T-cell (primary cell): Measurements from ENCODE around the gene ALG14. TPM values are rescaled to one million over a fixed set of nuclear protein-coding genes. Genes with fewer than 3 reads are reported as not detected.

ENCODE experiments used
- ATAC-seq, 4 experiments: fragments of 200-7000 bp in 3 of 4; fragments of 150-1000 bp in 1 of 4; cut with Tn5 transposase; replicated peaks in 1 of 4; 1 replicate in 3 of 4; 2 replicates in 1 of 4; pipeline ENCODE4 v1.10.0; 2021; ENCODE audit warnings: moderate library complexity in 3 of 4, mild to moderate bottlenecking in 2 of 4, moderate number of reproducible peaks in 1 of 4
- CTCF ChIA-PET, 2 donors: fragments of 300-600 bp; sonication (Branson Sonifier 250); formaldehyde crosslinking; loops; one replicate each; lab custom pipeline; 2022; ENCODE audit warnings: antibody characterized with exemption in 2 of 2; lab: Charles Lee
- POLR2A ChIA-PET, 2 donors: fragments of 300-600 bp; sonication (Branson Sonifier 250); formaldehyde crosslinking; loops; one replicate each; lab custom pipeline; 2022; ENCODE audit warnings: antibody characterized with exemption in 2 of 2; lab: Charles Lee
- DNase-seq, 35 experiments: peaks; one replicate each; pipeline versions ENCODE4 v3.0.0 to v3.0.0-alpha.2; 2013 to 2023
- H3K27ac ChIP-seq: one replicate; pipeline ENCODE4 v1.5.1; 2013; ENCODE audit warnings: low read length
- H3K27me3 ChIP-seq, 2 experiments: replicated peaks in 1 of 2; 1 replicate in 1 of 2; 2 replicates in 1 of 2; pipeline versions ENCODE4 v1.6.1 to v1.7.0; 2013; ENCODE audit warnings: low read length in 1 of 2, mixed read lengths in 1 of 2; ENCODE audit not compliant: control insufficient read depth in 2 of 2, insufficient read depth in 2 of 2; ENCODE audit errors: extremely low read depth in 1 of 2
- H3K36me3 ChIP-seq, 2 donors: 1 replicate in 1 of 2; 2 replicates in 1 of 2; pipeline versions ENCODE4 v1.6.1 to v1.7.0; 2013; ENCODE audit warnings: low read length in 1 of 2; ENCODE audit not compliant: control insufficient read depth in 2 of 2, insufficient read depth in 1 of 2; ENCODE audit errors: extremely low read depth in 1 of 2
- H3K4me1 ChIP-seq, 2 experiments: 1 replicate in 1 of 2; 2 replicates in 1 of 2; pipeline versions ENCODE4 v1.6.1 to v1.7.0; 2013; ENCODE audit warnings: low read length in 2 of 2, mixed read lengths in 1 of 2; ENCODE audit not compliant: insufficient read depth in 2 of 2, control insufficient read depth in 1 of 2; ENCODE audit errors: extremely low read depth in 1 of 2
- H3K4me3 ChIP-seq, 2 donors: 1 replicate in 1 of 2; 2 replicates in 1 of 2; pipeline versions ENCODE4 v1.5.1 to v1.7.0; 2013; ENCODE audit warnings: mild to moderate bottlenecking in 2 of 2, low read length in 1 of 2, moderate library complexity in 1 of 2; ENCODE audit not compliant: control insufficient read depth in 1 of 2; ENCODE audit errors: extremely low read depth in 1 of 2
- H3K9me3 ChIP-seq: 2 replicates; pipeline ENCODE4 v1.7.0; 2013
- H3K27ac Mint-ChIP-seq, 2 donors: one replicate each; pipeline ENCODE4 v1.8.0; 2020 to 2021; ENCODE audit warnings: mild to moderate bottlenecking in 2 of 2, mixed read lengths in 2 of 2
- H3K27me3 Mint-ChIP-seq, 2 donors: one replicate each; pipeline ENCODE4 v1.8.0; 2021 to 2022; ENCODE audit warnings: mixed read lengths in 2 of 2
- H3K36me3 Mint-ChIP-seq: one replicate; pipeline ENCODE4 v1.8.0; 2021; ENCODE audit warnings: mixed read lengths
- H3K4me1 Mint-ChIP-seq, 3 donors: one replicate each; pipeline ENCODE4 v1.8.0; 2020 to 2022; ENCODE audit warnings: mixed read lengths in 3 of 3, mild to moderate bottlenecking in 1 of 3
- H3K4me3 Mint-ChIP-seq, 3 donors: one replicate each; pipeline ENCODE4 v1.8.0; 2020 to 2022; ENCODE audit warnings: mild to moderate bottlenecking in 3 of 3, mixed read lengths in 3 of 3, moderate library complexity in 3 of 3
- H3K9me3 Mint-ChIP-seq, 3 donors: one replicate each; pipeline ENCODE4 v1.8.0; 2020 to 2022; ENCODE audit warnings: mixed read lengths in 3 of 3
- WGBS: methylation state at CpG from one replicate; pipeline ENCODE4 v1.1.5; 2013; ENCODE audit warnings: missing lambda C conversion rate; ENCODE audit not compliant: insufficient coverage; 5-methylcytosine and 5-hydroxymethylcytosine counted together
- total RNA-seq, 35 experiments: library from RNA in 6 of 35; stranded (reverse) in 6 of 35; fragments of 120-200 nt in 1 of 35; gene quantifications; one replicate each; pipeline versions ENCODE4 v1.2.1 to v1.2.4 and lab custom pipeline; 2013 to 2026

ALG14 gene
- total RNA-seq, 5 donors from 2014 or later (not counting 1 experiment from before 2014, with no cell fraction given) = 0.40 to 2.3 (median 1.7) TPM

GRCh38 chr1:94929351-94930217 lies 143.2 kb downstream of the ALG14 start:
- Mint-ChIP-seq H3K27ac (no peak overlapping the region), H3K4me1 (peaks cover 19 to 25% (median 21%) of the 10 kb centered on the region in 3 donors), H3K27me3 (peaks cover 0 to 23% of the 10 kb centered on the region in 2 donors), H3K4me3 (no peak overlapping the region), H3K9me3 (no peaks in the 10 kb centered on the region), H3K36me3 (no peaks in the 10 kb centered on the region)
- Histone ChIP-seq H3K36me3 (no peaks in the 10 kb centered on the region), H3K27me3 (peaks cover 6 to 23% of the 10 kb centered on the region in 2 experiments), H3K4me1 (peaks cover 10 to 15% of the 10 kb centered on the region in 2 experiments), H3K9me3 (no peaks in the 10 kb centered on the region), H3K4me3 (no peak overlapping the region), H3K27ac (no peak overlapping the region)
- ChIA-PET POLR2A (interaction anchor here in 1 of 2 donors (0.5 kb wide), 1 partner anchor 21 kb away, joined by 3 read pairs; no protein-coding TSS in a partner anchor), CTCF (no interaction called here)
- 88% methylated on average over 5 of the region's 11 CpGs for WGBS
- DNase-seq (no peak), ATAC-seq (no peak)

GRCh38 chr1:94928293-94928939 lies 144.3 kb downstream of the ALG14 start:
- no peaks in the 10 kb centered on the region for H3K9me3 Mint-ChIP-seq
- no peak overlapping the region for H3K27ac ChIP-seq
- CTCF ChIA-PET = no interaction called here
- H3K4me3 Mint-ChIP-seq = peak overlapping the region; percentile 81 to 88 (median 86)
- peaks cover 22 to 25% (median 24%) of the 10 kb centered on the region in 3 donors for H3K4me1 Mint-ChIP-seq
- H3K27me3 ChIP-seq = peaks cover 6 to 27% of the 10 kb centered on the region in 2 experiments
- POLR2A ChIA-PET = no interaction called here
- H3K27me3 Mint-ChIP-seq = peaks cover 6 to 35% of the 10 kb centered on the region in 2 donors
- H3K4me3 ChIP-seq = no peak overlapping the region
- 86% methylated on average over 3 of the region's 7 CpGs for WGBS
- peaks cover 3% of the 10 kb centered on the region for H3K36me3 Mint-ChIP-seq
- no peaks in the 10 kb centered on the region for H3K9me3 ChIP-seq
- H3K36me3 ChIP-seq = no peaks in the 10 kb centered on the region
- DNase-seq (no peak), ATAC-seq (no peak)
- H3K4me1 ChIP-seq = peaks cover 10 to 15% of the 10 kb centered on the region in 2 experiments
- H3K27ac Mint-ChIP-seq = no peak overlapping the region

DNA sequence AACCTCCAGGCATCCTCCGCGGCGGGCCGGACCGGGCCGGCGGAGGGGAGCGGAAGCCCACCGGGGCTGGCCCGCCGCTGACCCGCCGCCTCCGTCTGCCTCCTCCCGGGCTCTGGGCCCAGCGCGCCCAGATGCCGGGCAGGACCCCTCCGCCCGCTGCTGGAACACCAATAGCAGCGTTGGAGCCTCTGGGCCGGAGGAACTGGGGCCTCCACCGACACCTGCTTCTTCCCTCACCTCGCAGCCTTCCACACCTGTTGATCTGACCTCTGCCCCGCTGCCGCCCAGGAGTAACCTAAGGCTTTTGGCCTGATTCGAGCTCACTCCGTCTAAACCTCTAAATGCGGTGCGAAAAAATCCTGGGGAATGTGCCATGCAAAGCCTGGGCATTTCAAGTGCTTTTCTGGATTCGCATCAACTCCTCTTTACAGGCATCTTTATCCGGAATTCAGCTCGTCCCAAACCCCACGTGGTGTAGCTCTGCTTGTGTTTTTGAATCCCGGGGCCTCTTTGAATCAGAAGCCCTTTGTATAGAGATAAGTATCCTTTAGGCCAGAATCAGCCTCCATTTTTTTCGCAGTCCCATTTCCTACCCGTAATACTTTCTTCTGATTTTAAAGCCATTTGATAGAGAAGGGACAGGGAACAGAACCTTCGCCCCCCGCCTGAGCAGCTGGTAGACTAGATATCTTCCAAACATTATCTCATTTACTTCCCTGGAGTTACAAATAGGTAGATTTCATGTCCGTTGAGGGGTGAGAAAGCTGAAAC lies 145.2 kb downstream of the ALG14 start:
- H3K4me1 Mint-ChIP-seq = peaks cover 22 to 29% (median 24%) of the 10 kb centered on the region in 3 donors
- POLR2A ChIA-PET = no interaction called here
- H3K9me3 Mint-ChIP-seq = no peaks in the 10 kb centered on the region
- no peaks in the 10 kb centered on the region for H3K36me3 ChIP-seq
- CTCF ChIA-PET = interaction anchor here in 1 of 2 donors (0.6 kb wide), 1 partner anchor 113 kb away, joined by 3 read pairs; no protein-coding TSS in a partner anchor
- H3K27me3 Mint-ChIP-seq = peaks cover 12 to 41% of the 10 kb centered on the region in 2 donors
- peak in 4 of 35 experiments; percentile 1 to 4 (median 2) for DNase-seq
- H3K4me1 ChIP-seq = peaks cover 10 to 15% of the 10 kb centered on the region in 2 experiments
- peaks cover 8 to 27% of the 10 kb centered on the region in 2 experiments for H3K27me3 ChIP-seq
- no peaks in the 10 kb centered on the region for H3K9me3 ChIP-seq
- no peak overlapping the region for H3K27ac ChIP-seq
- peaks cover 3% of the 10 kb centered on the region for H3K36me3 Mint-ChIP-seq
- H3K27ac Mint-ChIP-seq = peak overlapping the region; percentile 53 to 83
- 21% methylated on average over 31 of the region's 40 CpGs for WGBS
- peak overlapping the region; percentile 81 to 88 (median 86) for H3K4me3 Mint-ChIP-seq
- peak overlapping the region; percentile 30 to 71 for H3K4me3 ChIP-seq
- no peak for ATAC-seq

DNA sequence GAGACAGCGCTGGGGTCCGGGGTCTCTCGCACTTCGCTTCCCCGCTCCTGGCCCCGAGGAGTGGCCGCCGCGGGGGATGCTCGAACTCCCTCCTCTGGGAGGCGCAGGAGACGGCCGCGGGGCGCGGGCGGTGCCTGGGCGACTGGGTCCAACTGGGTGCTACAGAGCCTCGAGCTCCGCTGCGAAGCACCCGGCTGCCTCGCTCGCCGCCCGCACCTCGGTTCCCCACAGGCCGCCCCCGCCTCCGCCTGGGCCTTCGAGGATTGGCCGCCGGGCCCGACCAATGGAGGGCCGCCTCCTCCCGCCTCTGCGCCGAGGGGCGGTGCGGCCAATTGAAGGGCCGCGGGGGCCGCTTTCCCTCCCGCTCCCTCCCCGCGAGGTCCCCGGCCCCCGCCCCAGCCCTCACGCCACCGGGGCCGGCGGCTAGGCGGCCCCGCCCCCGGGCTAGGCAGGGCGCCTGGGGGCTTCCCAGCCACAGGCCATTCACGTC lies 145.8 kb downstream of the ALG14 start, which contains the start of gene CNN3:
CNN3 (minus strand) TSS at position 196 of the 490 bp plus-strand sequence. CDS start 216 bp downstream, outside the sequence.
- H3K4me3 ChIP-seq = peak within 1 kb of the TSS; percentile 50 to 71
- no peaks in the 10 kb centered on the region for H3K9me3 ChIP-seq
- ChIA-PET POLR2A (no interaction called here), CTCF (no interaction called here)
- Mint-ChIP-seq H3K9me3 (no peaks in the 10 kb centered on the region), H3K36me3 (peaks cover 3% of the 10 kb centered on the region), H3K4me1 (peaks cover 22 to 29% (median 24%) of the 10 kb centered on the region in 3 donors), H3K4me3 (peak within 1 kb of the TSS; percentile 86 to 88 (median 87)), H3K27me3 (peaks cover 12 to 42% of the 10 kb centered on the region in 2 donors), H3K27ac (peak within 1 kb of the TSS; percentile 54 to 83)
- H3K36me3 ChIP-seq = no peaks in the 10 kb centered on the region
- H3K27ac ChIP-seq = no peak within 1 kb of the TSS
- H3K4me1 ChIP-seq = peaks cover 10 to 15% of the 10 kb centered on the region in 2 experiments
- peaks cover 8 to 27% of the 10 kb centered on the region in 2 experiments for H3K27me3 ChIP-seq
- ATAC-seq = peak; percentile 85 to 89 (median 88)
- DNase-seq = peak; percentile 25 to 75 (median 56)
- 2% methylated on average over 56 of the region's 57 CpGs for WGBS

DNA sequence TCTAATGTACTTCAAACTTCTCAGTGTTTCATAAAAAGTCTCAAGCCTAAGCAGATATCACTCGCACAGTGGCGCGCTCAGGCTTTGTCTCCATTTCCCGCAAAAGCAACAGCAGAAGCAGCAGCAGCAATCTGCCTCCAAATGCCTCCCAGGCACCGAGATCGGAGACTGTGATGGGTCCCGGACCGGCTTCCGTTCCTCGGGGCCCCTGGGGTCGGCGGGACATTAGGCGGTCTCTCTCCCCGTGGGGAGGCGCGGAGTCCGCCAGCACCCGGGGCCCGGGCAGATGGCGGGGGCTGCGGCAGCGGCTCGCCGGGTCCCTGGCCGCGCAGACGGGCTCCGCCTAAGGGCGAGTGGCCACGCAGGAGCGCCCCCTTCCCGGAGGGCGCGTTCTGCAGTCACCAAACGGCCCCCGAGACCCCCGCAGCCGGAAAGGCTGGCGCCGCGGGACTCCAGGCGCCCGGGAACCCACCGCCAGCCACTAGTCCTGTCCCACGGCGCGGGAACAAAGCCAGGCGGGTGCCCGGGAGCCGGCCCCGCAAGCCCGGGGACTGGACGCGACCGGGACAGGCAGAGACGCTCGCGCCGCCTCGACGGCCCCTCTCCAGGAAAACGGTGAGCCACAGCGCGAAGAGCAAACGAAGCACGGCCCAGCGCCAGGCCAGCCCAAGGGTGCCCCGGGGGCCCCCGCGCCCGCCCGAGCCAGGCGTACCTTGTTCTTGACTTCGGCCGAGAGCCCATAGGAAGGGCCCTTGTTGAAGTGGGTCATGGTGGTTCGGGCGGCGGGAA lies 146.4 kb downstream of the ALG14 start:
- peaks cover 10 to 15% of the 10 kb centered on the region in 2 experiments for H3K4me1 ChIP-seq
- Mint-ChIP-seq H3K27ac (peak overlapping the region in 1 of 2 donors; percentile 54), H3K27me3 (peaks cover 12 to 48% of the 10 kb centered on the region in 2 donors), H3K4me3 (peak overlapping the region; percentile 82 to 88 (median 87)), H3K4me1 (peaks cover 22 to 29% (median 24%) of the 10 kb centered on the region in 3 donors), H3K9me3 (no peaks in the 10 kb centered on the region), H3K36me3 (peaks cover 3% of the 10 kb centered on the region)
- peak overlapping the region; percentile 50 to 71 for H3K4me3 ChIP-seq
- ChIA-PET POLR2A (no interaction called here), CTCF (no interaction called here)
- H3K9me3 ChIP-seq = no peaks in the 10 kb centered on the region
- H3K27ac ChIP-seq = no peak overlapping the region
- peaks cover 8 to 27% of the 10 kb centered on the region in 2 experiments for H3K27me3 ChIP-seq
- WGBS = 2% methylated on average over 78 of the region's 78 CpGs
- no peaks in the 10 kb centered on the region for H3K36me3 ChIP-seq
- DNase-seq (peak in 23 of 35 experiments; percentile 0 to 40 (median 17)), ATAC-seq (peak; percentile 18 to 45 (median 35))
